ENCODE measurements around the gene CRYBG3.

CRYBG3 gene

DNA sequence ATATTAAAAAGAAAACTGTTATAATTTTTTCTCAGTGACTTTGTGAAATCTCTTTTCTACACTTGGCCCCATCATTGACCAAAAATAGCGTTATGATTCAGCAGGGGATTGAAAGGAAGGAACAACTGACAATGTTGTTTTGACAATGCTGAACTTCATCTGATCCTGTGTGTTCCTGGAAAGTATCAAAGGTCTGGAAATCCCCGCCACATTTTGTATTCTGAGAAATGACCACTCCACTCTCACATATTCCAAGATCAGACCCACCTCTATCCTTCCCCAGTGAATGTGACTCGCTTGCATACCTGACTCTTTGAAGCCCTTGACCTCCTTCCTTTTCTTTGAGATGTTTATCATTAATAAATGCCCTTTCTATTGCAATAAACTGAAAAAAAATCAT lies 160.1 kb downstream of the CRYBG3 start:
- no peak for DNase-seq

DNA sequence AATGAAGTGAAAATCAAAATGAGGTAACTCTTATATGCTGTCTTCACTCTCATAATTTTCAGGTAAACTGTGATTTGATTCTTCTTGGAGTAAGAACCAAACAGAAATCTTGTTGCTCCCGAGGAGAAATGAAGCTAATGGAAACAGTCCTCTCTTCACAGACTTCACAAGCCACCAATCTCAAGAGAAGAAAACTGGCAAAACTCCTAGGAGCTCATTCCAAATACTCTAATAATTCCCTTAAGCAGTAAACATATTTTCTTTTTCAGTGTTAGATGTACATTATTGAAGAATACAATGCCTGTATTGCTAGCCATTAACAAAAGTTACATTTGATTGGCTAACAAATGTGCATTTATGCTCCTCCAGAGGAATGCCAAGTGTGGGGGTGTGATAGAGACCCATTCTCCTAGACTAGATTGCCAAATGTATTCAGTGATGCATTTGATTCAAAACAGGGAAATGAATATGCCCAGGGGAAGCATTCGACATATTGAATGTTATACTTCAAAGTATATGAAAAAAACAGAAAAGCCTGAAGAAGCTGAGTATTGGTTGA lies 162.2 kb downstream of the CRYBG3 start:
- DNase-seq, result no peak

DNA sequence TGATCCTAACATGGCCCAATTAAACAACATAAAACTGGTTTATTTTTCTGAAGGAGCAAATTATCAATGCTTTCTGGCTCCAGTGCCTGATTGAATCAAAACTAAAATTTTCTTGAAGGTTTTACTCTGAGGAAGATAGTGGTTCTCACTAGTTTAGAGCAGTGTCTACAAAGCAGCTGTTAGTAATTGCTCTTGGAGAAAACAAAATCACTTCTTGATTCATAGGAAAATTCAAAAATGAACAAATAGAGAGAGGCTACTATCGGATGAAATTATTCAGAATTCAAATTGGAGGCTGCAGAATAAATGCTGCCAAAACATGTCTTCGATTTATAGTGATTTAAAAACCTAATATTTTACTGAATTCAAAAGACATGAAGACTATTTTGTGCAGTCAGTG lies 165.5 kb downstream of the CRYBG3 start:
- DNase-seq, result no peak

DNA sequence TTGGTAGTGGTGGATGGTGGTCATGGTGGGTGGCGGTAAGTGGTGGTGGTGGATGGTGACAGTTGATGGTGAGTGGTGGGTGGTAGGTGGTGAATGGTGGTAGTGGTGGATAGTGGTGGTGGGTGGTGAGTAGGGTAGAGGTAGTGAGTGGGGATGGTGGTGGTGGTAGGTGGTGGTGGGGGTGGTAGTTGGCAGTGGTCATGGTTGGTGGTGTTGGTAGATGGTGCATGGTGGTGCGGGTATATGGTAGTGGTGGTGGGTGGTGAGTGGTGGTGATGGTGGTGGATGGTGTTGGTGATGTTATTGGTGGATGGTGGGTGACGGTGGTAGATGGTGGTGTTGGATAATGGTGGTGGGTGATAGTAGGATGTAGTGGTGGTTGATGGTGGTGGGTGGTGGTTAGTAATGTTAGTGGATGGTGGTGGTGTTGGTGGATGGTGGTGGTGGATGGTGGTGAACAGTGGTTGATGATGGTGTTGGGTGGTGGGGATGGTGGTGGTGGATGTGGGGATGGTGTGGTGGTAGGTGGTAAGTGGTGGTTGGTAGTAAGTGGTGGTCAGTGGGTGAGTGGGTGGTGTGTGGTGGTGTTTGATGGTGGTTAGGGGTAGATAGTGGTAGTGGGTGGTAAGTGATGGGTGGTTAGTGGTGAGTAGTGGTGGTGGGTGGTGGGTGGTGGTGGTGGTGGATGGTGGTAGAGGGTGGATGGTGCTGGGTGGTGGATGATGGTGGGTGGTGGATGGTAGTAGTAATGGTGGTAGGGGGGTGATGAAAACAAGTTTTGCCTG lies 167.2 kb downstream of the CRYBG3 start:
- DNase-seq, result no peak

DNA sequence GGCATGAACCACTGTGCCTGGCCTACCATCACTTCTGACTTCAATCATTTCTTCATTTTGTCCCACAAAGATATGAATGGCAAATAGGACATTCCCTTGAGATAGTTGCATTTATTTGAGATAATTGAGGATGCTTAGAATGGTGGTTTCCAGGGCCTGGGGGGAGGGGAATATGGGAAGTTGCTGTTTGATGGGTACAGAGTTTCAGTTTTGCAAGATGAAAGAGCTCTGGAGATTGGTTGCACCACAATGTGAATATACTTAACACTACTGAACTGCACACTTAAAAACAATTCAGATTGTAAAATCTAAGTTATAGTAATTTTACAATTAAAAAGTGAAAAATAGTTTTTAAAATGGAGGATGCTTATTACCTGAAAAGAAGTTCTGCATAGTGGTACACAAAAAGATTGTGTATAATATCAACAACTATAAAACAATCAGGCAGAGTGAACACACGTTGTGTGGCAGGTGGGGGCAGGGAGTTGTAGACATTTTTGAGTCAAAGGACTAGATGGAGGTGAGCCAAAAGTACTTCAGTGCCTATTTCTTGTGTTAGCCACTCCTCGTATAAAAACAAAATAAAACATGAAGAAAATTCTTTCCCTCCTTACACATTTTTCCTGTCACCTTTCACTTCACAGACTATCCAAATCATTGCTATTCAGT lies 168.9 kb downstream of the CRYBG3 start:
- no peak for DNase-seq

DNA sequence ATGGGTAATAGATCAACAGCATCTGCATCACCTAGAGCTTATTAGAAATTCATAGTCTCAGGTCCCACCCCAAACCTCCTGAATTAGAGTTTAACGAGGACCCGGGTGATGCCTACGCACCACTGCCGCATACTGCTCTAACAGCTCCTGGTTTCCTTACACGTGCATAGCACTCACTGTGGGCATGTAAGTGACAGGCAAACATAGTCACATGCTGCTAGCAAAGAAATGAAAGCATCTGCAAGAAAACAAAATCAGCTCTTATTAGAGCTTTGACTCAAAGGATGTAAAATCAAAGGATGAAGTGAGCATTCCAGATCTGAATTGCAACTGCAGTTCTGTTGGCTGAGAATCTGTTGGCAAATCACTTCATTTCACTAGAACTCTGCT lies 169.5 kb downstream of the CRYBG3 start:
- peak in 1 of 4 experiments; percentile 1 for DNase-seq

DNA sequence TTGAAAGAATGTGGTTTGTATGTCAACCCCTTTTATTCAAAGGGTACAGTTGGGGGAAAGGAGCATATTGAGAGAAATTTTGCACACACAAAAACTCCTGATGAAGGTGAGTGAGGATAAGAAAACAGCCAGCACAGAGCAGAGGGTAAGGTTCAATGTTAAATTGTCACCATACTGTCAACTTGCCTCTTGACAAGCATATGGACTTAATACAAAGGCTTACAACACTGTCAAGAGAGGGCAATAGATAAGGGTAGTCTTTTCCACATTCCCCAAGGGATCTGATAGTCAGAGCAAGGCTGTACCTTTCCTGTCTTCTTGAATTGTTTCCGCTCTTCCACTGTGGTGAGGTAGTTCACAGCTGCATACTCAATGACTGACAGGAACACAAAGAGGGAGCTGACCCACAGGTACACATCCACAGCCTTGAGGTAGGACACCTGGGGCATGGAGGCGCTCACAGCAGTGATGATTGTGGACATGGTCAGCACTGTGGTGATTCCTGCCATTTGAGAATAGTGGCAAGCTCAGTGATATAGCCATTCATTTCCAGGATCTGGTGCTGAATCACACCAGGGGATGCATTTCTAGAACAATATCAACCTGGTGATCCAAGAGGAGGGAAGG lies 170.8 kb downstream of the CRYBG3 start:
- DNase-seq, result no peak

DNA sequence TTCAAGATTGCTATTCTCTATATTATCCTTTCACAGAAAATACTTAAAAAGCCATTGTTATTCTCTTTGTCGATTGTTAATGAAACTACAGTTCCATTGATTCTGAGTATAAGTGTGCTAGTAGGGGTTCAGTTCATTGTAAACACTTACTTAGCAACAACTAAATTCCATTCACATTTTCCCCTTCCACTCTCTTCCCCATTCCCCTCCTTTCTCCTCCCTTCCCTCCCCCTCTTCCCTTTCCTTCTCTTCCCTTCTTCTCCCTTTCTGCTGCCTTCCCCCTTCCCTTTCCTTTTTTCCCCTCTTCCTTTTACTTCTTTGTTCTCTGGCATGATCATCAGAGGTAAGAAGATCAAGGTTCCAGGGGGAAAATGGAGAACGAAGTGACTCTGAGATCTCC lies 171.7 kb downstream of the CRYBG3 start:
- DNase-seq, result no peak

DNA sequence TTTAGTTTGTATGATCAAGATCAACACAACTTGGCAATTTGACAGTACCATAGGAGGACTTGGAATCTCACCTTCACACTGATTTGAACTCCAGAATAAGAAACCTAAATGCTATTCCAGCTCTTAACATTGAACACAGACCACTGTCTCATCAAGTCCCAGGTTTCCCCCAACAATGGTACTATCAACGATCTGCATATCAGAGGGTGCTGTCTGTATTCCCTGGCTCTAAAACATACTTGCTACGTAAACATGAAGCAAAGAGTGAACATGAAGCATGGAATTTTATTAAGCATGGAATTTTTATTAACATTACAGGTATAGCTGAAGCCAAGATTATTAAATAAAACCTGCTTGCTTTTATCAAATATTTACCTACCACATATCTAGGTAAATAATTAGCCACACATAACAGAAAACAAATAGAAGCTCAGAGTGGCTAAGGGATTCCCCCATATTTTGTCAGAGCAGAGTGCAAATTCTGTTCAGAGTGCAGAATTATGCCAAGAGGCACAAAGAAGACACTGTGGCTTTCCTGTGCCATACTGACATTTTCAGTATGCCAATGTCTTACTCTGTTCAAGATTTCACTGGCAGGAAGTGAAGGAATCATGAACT lies 172.6 kb downstream of the CRYBG3 start:
- no peak for DNase-seq
